Measurements from ENCODE around the gene NAP1L4.

NAP1L4 gene

GRCh38 chr11:2898366-2899079 is 93.6 kb downstream of the NAP1L4 start:
- Histone ChIP-seq H3K27me3 (replicated peaks; ENCODE audit: control insufficient read depth, insufficient read depth, low read length) (no peaks in the 10 kb centered on the region), H3K4me1 (ENCODE audit: control insufficient read depth, insufficient read depth, low read length) (peaks cover 20% of the 10 kb centered on the region), H3K36me3 (ENCODE audit: control insufficient read depth, insufficient read depth, low read length, severe bottlenecking) (no peaks in the 10 kb centered on the region), H3K4me3 (ENCODE audit: low read length) (no peak overlapping the region), H3K9ac (ENCODE audit: low read length) (no peak overlapping the region), H3K9me3 (ENCODE audit: control insufficient read depth, low read length) (no peaks in the 10 kb centered on the region)
- peak; percentile 78 for DNase-seq (ENCODE audit: low read depth)

DNA sequence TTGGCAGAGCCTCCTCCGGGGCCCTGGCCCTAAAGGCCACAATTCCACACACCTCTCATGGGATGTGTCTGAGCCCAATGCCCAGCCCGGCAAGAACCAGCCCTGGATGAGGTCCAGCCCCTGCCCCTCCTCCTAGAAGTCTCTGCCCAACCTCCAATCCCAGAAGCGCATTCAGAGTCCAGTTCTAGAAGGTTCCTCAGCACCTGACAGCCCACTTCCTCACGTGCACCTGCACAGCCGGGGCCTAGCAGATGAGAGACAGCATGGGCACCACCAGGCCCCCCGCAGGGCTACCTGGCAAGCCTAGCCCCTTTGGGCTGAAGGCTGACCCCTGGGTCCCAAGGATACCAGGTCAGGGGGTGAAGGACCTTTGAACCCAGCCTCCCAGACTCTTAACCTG is 95.1 kb downstream of the NAP1L4 start:
- H3K9ac ChIP-seq (ENCODE audit: low read length), result no peak overlapping the region
- no peak for DNase-seq (ENCODE audit: low read depth)
- H3K27me3 ChIP-seq (replicated peaks; ENCODE audit: control insufficient read depth, insufficient read depth, low read length), result no peaks in the 10 kb centered on the region
- H3K36me3 ChIP-seq (ENCODE audit: control insufficient read depth, insufficient read depth, low read length, severe bottlenecking), result no peaks in the 10 kb centered on the region
- no peak overlapping the region for H3K4me3 ChIP-seq (ENCODE audit: low read length)
- H3K4me1 ChIP-seq (ENCODE audit: control insufficient read depth, insufficient read depth, low read length), result peaks cover 15% of the 10 kb centered on the region
- no peaks in the 10 kb centered on the region for H3K9me3 ChIP-seq (ENCODE audit: control insufficient read depth, low read length)

DNA sequence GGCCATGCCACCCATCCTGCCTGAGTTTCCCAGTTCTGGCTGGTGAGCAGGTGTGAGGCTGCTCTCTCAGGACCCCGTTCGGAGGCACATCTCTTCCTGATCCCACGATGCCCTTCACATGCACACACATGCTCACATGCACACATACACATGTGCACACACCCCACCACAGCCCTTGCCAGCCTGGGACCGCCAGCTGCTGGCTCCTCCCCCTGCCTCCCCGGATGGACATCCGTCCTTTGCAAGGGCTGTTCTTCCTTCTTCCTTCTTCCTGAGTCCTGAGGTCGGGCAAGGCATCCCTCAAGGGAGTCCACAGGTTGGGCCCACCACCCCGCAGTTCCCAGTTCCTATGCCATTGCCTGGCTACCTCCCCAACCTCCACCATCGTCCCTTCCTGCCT is 96.1 kb downstream of the NAP1L4 start:
- no peaks in the 10 kb centered on the region for H3K36me3 ChIP-seq (ENCODE audit: control insufficient read depth, insufficient read depth, low read length, severe bottlenecking)
- no peaks in the 10 kb centered on the region for H3K9me3 ChIP-seq (ENCODE audit: control insufficient read depth, low read length)
- H3K9ac ChIP-seq (ENCODE audit: low read length), result no peak overlapping the region
- peaks cover 15% of the 10 kb centered on the region for H3K4me1 ChIP-seq (ENCODE audit: control insufficient read depth, insufficient read depth, low read length)
- H3K4me3 ChIP-seq (ENCODE audit: low read length), result no peak overlapping the region
- H3K27me3 ChIP-seq (replicated peaks; ENCODE audit: control insufficient read depth, insufficient read depth, low read length), result no peaks in the 10 kb centered on the region
- no peak for DNase-seq (ENCODE audit: low read depth)
